Neural progenitor cell (in vitro differentiated cells): Measurements from ENCODE around the gene FTCD.

Experiments used
- CTCF ChIP-seq: fragments of 200-600 bp; sonication (generic); IDR thresholded peaks from 2 replicates; pipeline ENCODE4 v1.5.1; 2017; ENCODE audit warnings: antibody characterized with exemption, mild to moderate bottlenecking
- EZH2 ChIP-seq: fragments of 200-600 bp; sonication (generic); IDR thresholded peaks from 2 replicates; pipeline ENCODE4 v1.6.1; 2017; ENCODE audit warnings: antibody characterized with exemption, mild to moderate bottlenecking, moderate library complexity
- EZH2phosphoT487 ChIP-seq: fragments of 200-600 bp; sonication (generic); IDR thresholded peaks from 2 replicates; pipeline ENCODE4 v1.6.1; 2017; ENCODE audit warnings: antibody characterized with exemption

- TF ChIP-seq CTCF (no peak), EZH2 (no peak), EZH2phosphoT487 (no peak)
Measured at GRCh38 chr21:46151261-46151988, 4.0 kb downstream of the FTCD start.
